HepG2 (cell line): ENCODE measurements around the gene BMAL1. TPM values are rescaled to one million over a fixed set of nuclear protein-coding genes. Genes with fewer than 3 reads are reported as not detected.

Source experiments
- ATAC-seq: fragments of 200-7000 bp; cut with Tn5 transposase; 3 replicates; pipeline ENCODE4 v1.9.1; 2020; ENCODE audit warnings: mild to moderate bottlenecking, moderate library complexity
- BruUV-seq: library from RNA; stranded (reverse); fragments of 400-500 nt; replicated peaks from 2 replicates; lab custom pipeline; 2021; lab: Mats Ljungman, UMichigan
- CTCF ChIA-PET: fragments of 300-600 bp; formaldehyde crosslinking; extraction: SDS; loops from one replicate; lab custom pipeline; 2021; ENCODE audit warnings: low total read pairs, inconsistent platforms, low intra/inter-chr PET ratio; lab: Yijun Ruan, JAX
- POLR2A ChIA-PET: fragments of 350-600 bp; sonication (Branson Sonifier 250); formaldehyde crosslinking; loops from one replicate; lab custom pipeline; 2020; ENCODE audit warnings: antibody characterized with exemption, inconsistent platforms; lab: Yijun Ruan, JAX
- DNase-seq: peaks from one replicate; pipeline ENCODE4 v3.0.0-alpha.2; 2015; ENCODE audit warnings: low spot score
- FAIRE-seq: peaks from 3 replicates; lab custom pipeline; 2011; peaks lifted over from hg19 to GRCh38; lab: Jason Lieb, UNC
- H2AFZ ChIP-seq: one replicate; pipeline ENCODE4 v1.6.1; 2011; ENCODE audit warnings: low read length, inconsistent platforms
- H3K27ac ChIP-seq: fragments of 300-600 bp; 3 replicates; pipeline ENCODE4 v1.8.0; 2011; ENCODE audit warnings: mixed run types, mild to moderate bottlenecking, mixed read lengths, low read length, inconsistent platforms; ENCODE audit not compliant: insufficient read depth; ENCODE audit errors: extremely low read length
- H3K27me3 ChIP-seq, 2 experiments: fragments of 200-600 bp in 1 of 2; 2 replicates in 1 of 2; 3 replicates in 1 of 2; pipeline versions ENCODE4 v1.6.0 to v1.8.0; 2011; ENCODE audit warnings: low read length in 2 of 2, mild to moderate bottlenecking in 2 of 2, moderate library complexity in 2 of 2, inconsistent platforms in 1 of 2; ENCODE audit not compliant: insufficient read depth in 2 of 2, control insufficient read depth in 1 of 2
- H3K36me3 ChIP-seq, 2 experiments: fragments of 200-600 bp in 1 of 2; replicated peaks in 1 of 2; 2 replicates in 1 of 2; 3 replicates in 1 of 2; pipeline versions ENCODE4 v1.5.1 to v1.8.0; 2011; ENCODE audit warnings: low read length in 2 of 2, inconsistent platforms in 1 of 2; ENCODE audit not compliant: insufficient read depth in 2 of 2, control insufficient read depth in 1 of 2
- H3K4me1 ChIP-seq: 2 replicates; pipeline ENCODE4 v1.5.1; 2012; ENCODE audit warnings: low read length, inconsistent platforms; ENCODE audit not compliant: insufficient read depth
- H3K4me2 ChIP-seq: 2 replicates; pipeline ENCODE4 v1.6.0; 2011; ENCODE audit warnings: low read depth, low read length, inconsistent platforms
- H3K4me3 ChIP-seq, 3 experiments: fragments of 200-600 bp in 1 of 3; sonication (generic), shearing (Covaris generic) in 1 of 3; replicated peaks in 1 of 3; 2 replicates each; pipeline ENCODE4 v1.5.1; 2011 to 2016; ENCODE audit warnings: low read length in 3 of 3, inconsistent platforms in 2 of 3, low read depth in 2 of 3, mild to moderate bottlenecking in 2 of 3, control low read depth in 1 of 3, mixed read lengths in 1 of 3; ENCODE audit not compliant: insufficient read depth in 1 of 3
- H3K79me2 ChIP-seq: one replicate; pipeline ENCODE4 v1.6.1; 2011; ENCODE audit warnings: low read length, inconsistent platforms; ENCODE audit not compliant: insufficient read depth
- H3K9ac ChIP-seq: 2 replicates; pipeline ENCODE4 v1.6.0; 2011; ENCODE audit warnings: mild to moderate bottlenecking, low read depth, low read length, inconsistent platforms; ENCODE audit not compliant: insufficient read depth
- H3K9me3 ChIP-seq: 2 replicates; pipeline ENCODE4 v1.5.1; 2012; ENCODE audit warnings: mild to moderate bottlenecking, low read length
- H4K20me1 ChIP-seq: 2 replicates; pipeline ENCODE4 v1.6.0; 2011; ENCODE audit warnings: inconsistent platforms, mild to moderate bottlenecking, low read length, moderate library complexity; ENCODE audit not compliant: insufficient read depth
- ATF1 ChIP-seq: IDR thresholded peaks from 2 replicates; pipeline ENCODE4 v1.6.1; 2016; ENCODE audit warnings: mild to moderate bottlenecking, control low read depth
- DNMT1 ChIP-seq: sonication (generic); formaldehyde crosslinking; IDR thresholded peaks from 2 replicates; pipeline ENCODE4 v1.5.1; 2020; ENCODE audit warnings: mild to moderate bottlenecking, missing genetic modification reagents
- JARID2 ChIP-seq: sonication (generic); formaldehyde crosslinking; IDR thresholded peaks from 2 replicates; pipeline ENCODE4 v1.8.1; 2023; ENCODE audit warnings: missing genetic modification reagents, inconsistent platforms; ENCODE audit not compliant: insufficient replicate concordance
- STAG1 ChIP-seq: sonication (generic); formaldehyde crosslinking; IDR thresholded peaks from 2 replicates; pipeline ENCODE4 v1.4.0; 2020; ENCODE audit warnings: missing genetic modification reagents
- ZNF337 ChIP-seq: sonication (generic); formaldehyde crosslinking; IDR thresholded peaks from 2 replicates; pipeline ENCODE4 v1.5.1; 2020; ENCODE audit warnings: missing genetic modification reagents, low read depth, mild to moderate bottlenecking, borderline replicate concordance
- ZNF841 ChIP-seq: sonication (generic); formaldehyde crosslinking; IDR thresholded peaks from 2 replicates; pipeline ENCODE4 v1.8.1; 2023; ENCODE audit warnings: missing genetic modification reagents, borderline replicate concordance
- WGBS: methylation state at CpG from one replicate; pipeline ENCODE4 v1.1.6; 2017; ENCODE audit warnings: low lambda C conversion rate; 5-methylcytosine and 5-hydroxymethylcytosine counted together
- in situ Hi-C: cut with HindIII; loops from 2 replicates; pipeline ENCODE4 v1.10.0; 2017; ENCODE audit warnings: low pct_unique_long_range_greater_than_20kb; ENCODE audit not compliant: extremely low pct_ligation_motif_present
- intact Hi-C: fragments of 100-400 bp; cut with micrococcal nuclease; formaldehyde crosslinking; loops from one replicate; pipeline ENCODE4 v1.10.0; 2022; ENCODE audit not compliant: unreplicated experiment
- polyA plus RNA-seq, 8 experiments: library from polyadenylated mRNA; depleted of rRNA in 3 of 8; stranded (reverse) in 7 of 8; unstranded in 1 of 8; fragments of >200 nt; fragmentation: Illumina TruSeq in 4 of 8; extraction: Trizol in 4 of 8; gene quantifications; 2 replicates each; pipeline versions ENCODE4 v1.2.1 to v1.2.3, GENCODE V29; 2011 to 2016; ENCODE audit warnings: low read depth in 4 of 8, missing spikeins in 1 of 8, mixed read lengths in 1 of 8; ENCODE audit not compliant: insufficient read depth in 1 of 8
- total RNA-seq, 5 experiments: library from RNA; depleted of rRNA; stranded (reverse); fragments of >200 nt; fragmentation: Illumina TruSeq; extraction: Trizol; gene quantifications; 2 replicates each; pipeline ENCODE4 v1.2.3, GENCODE V29; 2016; ENCODE audit warnings: low read depth in 1 of 5
- TF ChIP-seq, protein P1 (sequence below): sonication (generic); formaldehyde crosslinking; IDR thresholded peaks from 2 replicates; pipeline ENCODE4 v1.5.0; 2020; ENCODE audit warnings: mild to moderate bottlenecking, missing genetic modification reagents, moderate library complexity
- TF ChIP-seq, protein P2 (sequence below): sonication (generic); formaldehyde crosslinking; IDR thresholded peaks from 2 replicates; pipeline ENCODE4 v1.4.0; 2020; ENCODE audit warnings: mild to moderate bottlenecking, missing genetic modification reagents
- TF ChIP-seq, protein P3 (sequence below): sonication (generic); formaldehyde crosslinking; IDR thresholded peaks from 2 replicates; pipeline ENCODE4 v1.4.0; 2020; ENCODE audit warnings: mild to moderate bottlenecking, missing genetic modification reagents, borderline replicate concordance

Gene BMAL1
- total and polyA plus RNA-seq, 2 of the 13 experiments (the other 11 are each of a cell fraction or from before 2014, with no cell fraction given), result 4.5 to 4.8 TPM

DNA sequence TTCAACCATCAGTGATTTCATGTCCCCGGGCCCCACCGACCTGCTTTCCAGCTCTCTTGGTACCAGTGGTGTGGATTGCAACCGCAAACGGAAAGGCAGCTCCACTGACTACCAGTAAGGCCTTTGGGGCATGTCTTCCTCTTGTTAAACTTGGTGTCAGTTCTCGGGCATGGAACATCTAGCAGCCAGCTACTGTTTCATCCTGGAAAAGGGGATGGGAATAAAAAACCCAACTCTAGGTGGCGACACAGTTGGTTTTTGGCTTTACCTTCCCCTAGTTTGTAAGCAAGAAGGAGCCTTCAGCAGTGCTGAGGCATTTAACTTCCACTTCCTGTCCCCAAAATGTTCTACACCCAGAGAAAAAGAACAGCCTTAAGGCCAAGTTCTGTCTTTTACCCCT lies 76.7 kb downstream of the BMAL1 start:
- intact Hi-C loops, result no loop called here
- Histone ChIP-seq H4K20me1 (no peaks in the 10 kb centered on the region), H3K9me3 (no peaks in the 10 kb centered on the region), H2AFZ (no peak overlapping the region), H3K4me3 (no peak overlapping the region), H3K4me2 (no peak overlapping the region), H3K4me1 (no peaks in the 10 kb centered on the region)
- WGBS, result 82% methylated on average over 6 of the region's 6 CpGs
- CTCF ChIA-PET, result no interaction called here
- BruUV-seq, result no TSS peak
- ATAC-seq (0 out of 3 replicates have a peak, but pooled peaks have one; percentile 27), FAIRE-seq (no peak), DNase-seq (no peak)
- POLR2A ChIA-PET, result no interaction called here
- TF ChIP-seq ZNF841, result no peak
- no peak for TF ChIP-seq JARID2 (CRISPR knock-in tag)
- TF ChIP-seq, protein P1, sequence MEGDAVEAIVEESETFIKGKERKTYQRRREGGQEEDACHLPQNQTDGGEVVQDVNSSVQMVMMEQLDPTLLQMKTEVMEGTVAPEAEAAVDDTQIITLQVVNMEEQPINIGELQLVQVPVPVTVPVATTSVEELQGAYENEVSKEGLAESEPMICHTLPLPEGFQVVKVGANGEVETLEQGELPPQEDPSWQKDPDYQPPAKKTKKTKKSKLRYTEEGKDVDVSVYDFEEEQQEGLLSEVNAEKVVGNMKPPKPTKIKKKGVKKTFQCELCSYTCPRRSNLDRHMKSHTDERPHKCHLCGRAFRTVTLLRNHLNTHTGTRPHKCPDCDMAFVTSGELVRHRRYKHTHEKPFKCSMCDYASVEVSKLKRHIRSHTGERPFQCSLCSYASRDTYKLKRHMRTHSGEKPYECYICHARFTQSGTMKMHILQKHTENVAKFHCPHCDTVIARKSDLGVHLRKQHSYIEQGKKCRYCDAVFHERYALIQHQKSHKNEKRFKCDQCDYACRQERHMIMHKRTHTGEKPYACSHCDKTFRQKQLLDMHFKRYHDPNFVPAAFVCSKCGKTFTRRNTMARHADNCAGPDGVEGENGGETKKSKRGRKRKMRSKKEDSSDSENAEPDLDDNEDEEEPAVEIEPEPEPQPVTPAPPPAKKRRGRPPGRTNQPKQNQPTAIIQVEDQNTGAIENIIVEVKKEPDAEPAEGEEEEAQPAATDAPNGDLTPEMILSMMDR, result peak; percentile 55
- no peak for TF ChIP-seq ZNF337 (CRISPR knock-in tag)
- TF ChIP-seq, protein P2, sequence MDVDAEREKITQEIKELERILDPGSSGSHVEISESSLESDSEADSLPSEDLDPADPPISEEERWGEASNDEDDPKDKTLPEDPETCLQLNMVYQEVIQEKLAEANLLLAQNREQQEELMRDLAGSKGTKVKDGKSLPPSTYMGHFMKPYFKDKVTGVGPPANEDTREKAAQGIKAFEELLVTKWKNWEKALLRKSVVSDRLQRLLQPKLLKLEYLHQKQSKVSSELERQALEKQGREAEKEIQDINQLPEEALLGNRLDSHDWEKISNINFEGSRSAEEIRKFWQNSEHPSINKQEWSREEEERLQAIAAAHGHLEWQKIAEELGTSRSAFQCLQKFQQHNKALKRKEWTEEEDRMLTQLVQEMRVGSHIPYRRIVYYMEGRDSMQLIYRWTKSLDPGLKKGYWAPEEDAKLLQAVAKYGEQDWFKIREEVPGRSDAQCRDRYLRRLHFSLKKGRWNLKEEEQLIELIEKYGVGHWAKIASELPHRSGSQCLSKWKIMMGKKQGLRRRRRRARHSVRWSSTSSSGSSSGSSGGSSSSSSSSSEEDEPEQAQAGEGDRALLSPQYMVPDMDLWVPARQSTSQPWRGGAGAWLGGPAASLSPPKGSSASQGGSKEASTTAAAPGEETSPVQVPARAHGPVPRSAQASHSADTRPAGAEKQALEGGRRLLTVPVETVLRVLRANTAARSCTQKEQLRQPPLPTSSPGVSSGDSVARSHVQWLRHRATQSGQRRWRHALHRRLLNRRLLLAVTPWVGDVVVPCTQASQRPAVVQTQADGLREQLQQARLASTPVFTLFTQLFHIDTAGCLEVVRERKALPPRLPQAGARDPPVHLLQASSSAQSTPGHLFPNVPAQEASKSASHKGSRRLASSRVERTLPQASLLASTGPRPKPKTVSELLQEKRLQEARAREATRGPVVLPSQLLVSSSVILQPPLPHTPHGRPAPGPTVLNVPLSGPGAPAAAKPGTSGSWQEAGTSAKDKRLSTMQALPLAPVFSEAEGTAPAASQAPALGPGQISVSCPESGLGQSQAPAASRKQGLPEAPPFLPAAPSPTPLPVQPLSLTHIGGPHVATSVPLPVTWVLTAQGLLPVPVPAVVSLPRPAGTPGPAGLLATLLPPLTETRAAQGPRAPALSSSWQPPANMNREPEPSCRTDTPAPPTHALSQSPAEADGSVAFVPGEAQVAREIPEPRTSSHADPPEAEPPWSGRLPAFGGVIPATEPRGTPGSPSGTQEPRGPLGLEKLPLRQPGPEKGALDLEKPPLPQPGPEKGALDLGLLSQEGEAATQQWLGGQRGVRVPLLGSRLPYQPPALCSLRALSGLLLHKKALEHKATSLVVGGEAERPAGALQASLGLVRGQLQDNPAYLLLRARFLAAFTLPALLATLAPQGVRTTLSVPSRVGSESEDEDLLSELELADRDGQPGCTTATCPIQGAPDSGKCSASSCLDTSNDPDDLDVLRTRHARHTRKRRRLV (CRISPR knock-in tag), result no peak
- no peak for TF ChIP-seq DNMT1 (CRISPR knock-in tag)
- TF ChIP-seq STAG1, result peak; percentile 23; the same call in 1 of the 2 replicates
- TF ChIP-seq, protein P3, sequence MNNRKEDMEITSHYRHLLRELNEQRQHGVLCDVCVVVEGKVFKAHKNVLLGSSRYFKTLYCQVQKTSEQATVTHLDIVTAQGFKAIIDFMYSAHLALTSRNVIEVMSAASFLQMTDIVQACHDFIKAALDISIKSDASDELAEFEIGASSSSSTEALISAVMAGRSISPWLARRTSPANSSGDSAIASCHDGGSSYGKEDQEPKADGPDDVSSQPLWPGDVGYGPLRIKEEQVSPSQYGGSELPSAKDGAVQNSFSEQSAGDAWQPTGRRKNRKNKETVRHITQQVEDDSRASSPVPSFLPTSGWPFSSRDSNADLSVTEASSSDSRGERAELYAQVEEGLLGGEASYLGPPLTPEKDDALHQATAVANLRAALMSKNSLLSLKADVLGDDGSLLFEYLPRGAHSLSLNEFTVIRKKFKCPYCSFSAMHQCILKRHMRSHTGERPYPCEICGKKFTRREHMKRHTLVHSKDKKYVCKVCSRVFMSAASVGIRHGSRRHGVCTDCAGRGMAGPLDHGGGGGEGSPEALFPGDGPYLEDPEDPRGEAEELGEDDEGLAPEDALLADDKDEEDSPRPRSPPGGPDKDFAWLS (CRISPR knock-in tag), result no peak
- no peak for TF ChIP-seq ATF1 (CRISPR knock-in tag)
- TF ChIP-seq, all 625 proteins: peak for 2
- in situ Hi-C loops, result no loop called here
- Histone ChIP-seq H3K9ac (no peak overlapping the region), H3K79me2 (no peaks in the 10 kb centered on the region), H3K36me3 (no peaks in the 10 kb centered on the region; a peak in 1 of 5 replicates), H3K27ac (no peak overlapping the region), H3K27me3 (no peaks in the 10 kb centered on the region)
